Measurements from ENCODE around the gene PRKG1.

DNA sequence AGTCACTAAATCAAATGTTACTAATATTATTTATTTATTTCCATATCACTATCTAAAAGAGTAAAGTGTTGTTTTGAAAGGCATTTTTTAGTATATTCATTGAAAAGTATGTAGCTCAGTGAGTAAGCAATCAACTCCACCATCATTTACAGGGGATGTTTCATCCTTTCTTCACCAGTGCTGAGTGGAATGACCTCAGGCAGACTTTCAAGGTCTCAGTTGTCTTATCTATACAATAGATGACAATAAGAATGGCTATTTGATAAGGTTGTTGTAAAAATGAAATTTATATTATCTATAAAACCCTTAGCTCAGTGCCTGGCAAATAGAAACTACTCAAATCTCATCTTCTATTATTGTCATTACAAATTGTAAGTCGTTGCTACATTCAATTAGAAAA is 829.4 kb downstream of the PRKG1 start:
- no peak for TF ChIP-seq CTCF (IDR thresholded peaks at IDR 0.05)
- no peak for TF ChIP-seq POLR2A (IDR thresholded peaks at IDR 0.05; ENCODE audit: low read depth)

Measured in esophagus muscularis mucosa (tissue), 3 donors.